Stimulated activated CD8-positive, alpha-beta memory T cell treated with anti-CD3 and anti-CD28 coated beads, Interleukin-12 subunit alpha, Interleukin-12 subunit beta, amount 100 ng/mL, for 1 hour (primary cell): ENCODE results near the gene RAD51B.

Experiments used
- DNase-seq: peaks from one replicate; pipeline ENCODE4 v3.0.0-alpha.2; 2020; ENCODE audit warnings: low read depth

RAD51B gene

DNA sequence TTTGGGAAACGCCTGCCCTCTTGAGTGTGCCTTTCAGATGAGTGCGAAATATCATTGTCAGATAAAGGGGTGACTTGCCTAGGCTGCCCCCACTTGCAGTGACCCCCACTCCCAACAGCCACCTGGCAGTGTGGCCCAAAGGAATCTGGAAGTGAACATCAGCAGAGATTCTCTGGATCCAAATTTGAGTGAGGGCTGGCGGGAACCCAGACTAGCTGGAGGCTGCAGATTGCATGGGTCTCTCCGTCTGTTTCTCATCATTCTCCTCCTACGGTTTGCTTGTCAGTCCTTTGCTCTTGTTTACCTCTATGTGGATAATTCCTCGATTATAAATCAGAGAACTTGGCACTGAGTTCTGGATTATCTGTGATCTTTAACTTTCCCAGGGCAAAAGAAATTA lies 692.5 kb downstream of the RAD51B start:
- no peak for DNase-seq

GRCh38 chr14:68513137-68513536 lies 693.6 kb downstream of the RAD51B start:
- no peak for DNase-seq

- DNase-seq: no peak
Measured at GRCh38 chr14:68513838-68514607, 694.4 kb downstream of the RAD51B start.

GRCh38 chr14:68514608-68515194 lies 695.1 kb downstream of the RAD51B start:
- DNase-seq: no peak

DNA sequence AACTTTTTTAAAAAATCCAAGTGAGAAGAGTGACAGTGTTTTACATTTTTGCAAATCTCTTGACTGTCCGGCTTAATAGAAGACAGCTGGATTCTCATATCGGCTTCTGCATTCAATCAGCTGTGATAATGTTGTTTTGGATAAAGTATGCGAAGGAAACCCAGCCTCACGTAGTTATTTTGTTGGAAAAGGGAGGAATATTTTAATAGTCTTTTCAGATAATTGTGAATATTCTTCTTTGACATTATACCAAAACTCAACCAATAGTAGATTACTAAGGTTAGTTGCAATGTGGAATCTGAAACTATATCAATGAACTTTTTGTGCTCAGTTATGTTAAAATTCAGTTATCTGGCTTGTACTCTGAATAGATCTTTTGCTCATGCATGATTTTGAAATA lies 696.8 kb downstream of the RAD51B start:
- no peak for DNase-seq

GRCh38 chr14:68518166-68518565 lies 698.6 kb downstream of the RAD51B start:
- no peak for DNase-seq

- no peak for DNase-seq
Measured at GRCh38 chr14:68518761-68519670, 699.4 kb downstream of the RAD51B start.

- no peak for DNase-seq
Measured at GRCh38 chr14:68519671-68520187, 700.1 kb downstream of the RAD51B start.

- DNase-seq: no peak
Measured at GRCh38 chr14:68520637-68521556, 701.3 kb downstream of the RAD51B start.

DNA sequence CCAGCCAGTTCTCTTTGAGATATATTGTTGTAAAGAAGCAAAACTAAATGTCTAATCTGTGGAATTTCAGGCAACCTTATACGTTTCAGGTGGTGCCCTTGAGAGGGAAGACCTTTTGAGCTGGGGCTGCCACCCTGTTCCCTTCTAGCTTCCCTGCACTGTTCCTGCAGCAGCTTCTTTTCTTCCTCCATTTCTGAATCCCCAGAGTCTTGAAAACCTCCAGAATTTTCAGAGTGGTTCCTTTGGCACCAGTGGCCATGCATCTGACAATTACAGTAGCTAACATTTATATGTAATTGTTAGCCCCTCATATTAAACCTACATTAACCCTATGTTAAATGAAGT lies 702.0 kb downstream of the RAD51B start:
- no peak for DNase-seq

DNA sequence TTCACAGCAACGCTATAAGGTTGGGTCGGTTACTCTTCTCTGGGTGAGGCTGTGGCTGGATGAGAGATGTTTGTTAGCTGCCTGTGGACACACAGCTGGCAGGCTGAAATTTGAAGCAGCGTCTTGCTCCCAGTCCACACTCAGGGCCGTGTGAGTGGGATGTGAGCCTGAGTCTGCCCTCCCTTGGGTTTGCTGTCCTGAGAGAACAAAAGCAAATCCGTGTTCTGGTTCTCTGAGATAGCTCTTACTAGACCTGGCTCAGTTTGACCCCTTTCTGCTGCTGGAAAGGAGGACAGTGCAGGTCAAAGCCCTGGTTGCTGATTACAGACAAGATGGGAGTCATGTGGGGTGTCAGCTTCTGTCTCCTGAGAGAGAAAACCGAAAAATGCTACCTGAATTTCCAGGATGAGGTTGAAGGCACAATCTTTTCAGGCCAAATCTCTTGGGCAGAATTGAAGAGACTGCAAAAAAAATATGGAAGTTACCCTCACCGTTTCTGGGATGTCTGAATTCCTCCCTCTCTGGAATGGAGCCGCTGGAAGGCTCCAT lies 702.5 kb downstream of the RAD51B start:
- no peak for DNase-seq

DNA sequence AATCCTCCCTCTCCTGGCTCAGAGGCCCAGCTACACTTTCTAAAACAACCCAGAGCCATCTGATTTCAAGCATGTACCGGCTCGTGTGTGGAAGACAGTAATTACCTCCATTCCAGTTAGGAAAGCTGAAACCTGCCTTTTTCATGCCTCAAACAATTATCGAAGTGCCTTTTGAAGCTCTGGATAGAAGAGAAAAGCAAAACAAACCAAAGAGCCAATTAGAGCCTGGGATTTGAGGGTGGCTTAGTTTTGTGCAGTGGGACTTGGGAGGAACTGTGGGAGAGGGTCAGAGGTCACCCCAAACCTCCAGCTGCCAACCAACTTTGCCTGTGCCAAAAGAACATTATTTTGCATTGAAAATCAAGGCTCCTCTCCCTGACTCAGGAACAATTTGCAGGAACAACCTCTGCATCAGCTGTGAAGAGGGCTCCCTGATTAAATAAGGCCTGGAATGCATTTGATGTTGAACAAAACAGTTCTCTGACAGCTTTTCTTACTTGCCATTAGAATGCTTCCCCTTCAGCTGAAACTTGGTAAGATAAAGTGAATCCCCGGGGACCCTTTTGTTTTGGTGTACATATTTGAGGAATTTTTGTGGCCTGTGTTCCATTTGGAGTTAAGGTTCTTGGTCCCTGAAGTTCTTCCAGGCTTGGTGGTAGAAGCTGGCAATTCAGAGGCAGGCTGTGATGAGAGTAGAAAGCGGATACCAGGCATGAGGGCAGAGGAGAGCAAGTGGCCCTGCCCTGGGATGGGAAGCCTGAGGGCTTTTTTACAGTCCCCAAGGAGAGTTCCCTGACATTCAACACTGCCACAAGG lies 703.1 kb downstream of the RAD51B start:
- no peak for DNase-seq

DNA sequence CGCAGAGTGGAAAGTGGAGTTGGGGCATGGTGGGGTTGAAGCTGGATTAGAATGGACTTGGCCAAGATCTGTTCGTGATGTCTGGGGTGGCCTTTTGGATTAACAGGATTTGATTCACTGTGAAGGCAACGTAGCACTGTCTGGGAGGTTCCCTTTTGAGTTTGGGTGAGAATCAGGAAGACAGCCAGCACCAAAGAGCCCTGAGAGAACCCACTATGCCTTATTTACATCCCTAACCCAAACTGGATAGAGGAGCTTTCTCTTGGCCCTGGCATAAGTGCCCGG lies 703.7 kb downstream of the RAD51B start:
- DNase-seq: no peak

DNA sequence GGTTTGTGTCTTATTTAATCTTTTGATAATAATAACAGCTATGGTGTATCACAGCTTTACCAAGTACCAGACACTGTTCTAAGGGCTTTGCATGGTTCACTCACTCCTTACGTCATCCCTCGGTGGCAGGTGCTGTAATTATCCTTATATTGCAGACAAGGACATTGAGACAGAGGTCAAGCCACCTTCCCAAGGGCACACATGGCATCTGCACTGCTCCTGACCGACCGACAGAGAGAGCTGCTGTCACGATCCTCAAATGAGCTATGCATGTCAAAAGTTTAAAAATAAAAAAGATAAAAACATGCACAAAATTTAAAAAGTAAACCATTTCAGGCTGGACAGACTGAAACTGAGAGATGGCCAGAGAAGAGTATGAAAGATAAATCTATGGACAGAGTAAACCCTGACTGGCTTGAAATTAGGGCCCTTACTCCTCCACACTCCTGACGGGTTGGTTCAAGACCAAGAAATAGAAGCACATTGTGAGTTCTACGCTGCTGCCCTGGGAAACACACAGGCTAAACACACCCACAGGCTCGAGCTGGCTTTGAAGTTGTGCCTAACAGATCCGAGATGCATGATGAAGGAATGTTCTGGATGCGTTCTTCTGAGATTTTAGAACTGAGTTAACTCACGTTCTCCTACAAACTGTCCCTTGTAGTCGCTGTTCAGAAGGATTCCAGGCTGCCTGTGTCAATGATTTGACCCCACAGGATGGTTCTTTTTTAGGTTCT lies 704.6 kb downstream of the RAD51B start:
- no peak for DNase-seq

- no peak for DNase-seq
Measured at GRCh38 chr14:68525516-68525915, 705.9 kb downstream of the RAD51B start.

- DNase-seq: no peak
Measured at GRCh38 chr14:68526512-68527091, 707.0 kb downstream of the RAD51B start.

GRCh38 chr14:68527329-68527851 lies 707.8 kb downstream of the RAD51B start:
- no peak for DNase-seq

DNA sequence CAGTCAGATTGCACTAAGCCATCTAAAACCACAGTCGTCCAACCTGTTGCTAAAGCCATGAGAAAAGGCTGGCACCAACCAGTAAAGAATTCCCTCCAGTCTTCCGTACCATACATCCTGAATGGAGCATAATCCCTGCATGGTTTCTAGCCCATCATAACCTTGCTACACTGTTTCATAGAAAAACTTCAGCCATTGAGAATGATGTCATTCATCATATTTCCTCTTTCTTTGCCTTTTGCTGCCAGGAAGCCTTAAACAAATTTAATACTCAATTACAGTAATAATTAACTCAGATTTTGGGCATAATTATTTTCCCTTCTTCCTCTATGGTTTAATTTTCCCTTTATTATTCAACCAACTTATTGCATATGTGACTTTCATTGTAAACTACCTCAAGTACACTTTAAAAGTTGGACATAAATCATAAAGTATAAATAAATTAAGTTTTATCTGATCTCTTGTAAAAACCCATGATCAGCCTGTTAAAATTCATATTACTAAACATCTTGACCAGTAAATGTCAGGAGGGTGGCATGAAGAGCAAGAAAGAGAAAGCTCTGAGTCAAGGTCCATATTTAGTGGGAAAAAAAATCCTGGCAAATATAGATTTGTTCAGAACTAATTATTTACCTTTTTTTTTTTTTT lies 708.6 kb downstream of the RAD51B start:
- no peak for DNase-seq

GRCh38 chr14:68530443-68530842 lies 710.9 kb downstream of the RAD51B start:
- DNase-seq: no peak
